Stimulated activated naive CD8-positive, alpha-beta T cell treated with anti-CD3 and anti-CD28 coated beads, Interleukin-15, Interleukin-2, amounts not matched to agents 100 ng/mL and 50 ng/mL, for 24 hours (primary cell): ENCODE data around the gene PIR.

Experiments
- H3K27ac Mint-ChIP-seq: one replicate; pipeline ENCODE4 v1.8.0; 2021; ENCODE audit warnings: mild to moderate bottlenecking, mixed read lengths
- H3K27me3 Mint-ChIP-seq: one replicate; pipeline ENCODE4 v1.8.0; 2021; ENCODE audit warnings: mixed read lengths
- H3K36me3 Mint-ChIP-seq: one replicate; pipeline ENCODE4 v1.8.0; 2021; ENCODE audit warnings: low read depth, mixed read lengths
- H3K4me1 Mint-ChIP-seq: one replicate; pipeline ENCODE4 v1.8.0; 2021; ENCODE audit warnings: low read depth, mixed read lengths
- H3K4me3 Mint-ChIP-seq: one replicate; pipeline ENCODE4 v1.8.0; 2021; ENCODE audit warnings: mild to moderate bottlenecking, mixed read lengths
- H3K9me3 Mint-ChIP-seq: one replicate; pipeline ENCODE4 v1.8.0; 2021; ENCODE audit warnings: mixed read lengths

The PIR gene

DNA sequence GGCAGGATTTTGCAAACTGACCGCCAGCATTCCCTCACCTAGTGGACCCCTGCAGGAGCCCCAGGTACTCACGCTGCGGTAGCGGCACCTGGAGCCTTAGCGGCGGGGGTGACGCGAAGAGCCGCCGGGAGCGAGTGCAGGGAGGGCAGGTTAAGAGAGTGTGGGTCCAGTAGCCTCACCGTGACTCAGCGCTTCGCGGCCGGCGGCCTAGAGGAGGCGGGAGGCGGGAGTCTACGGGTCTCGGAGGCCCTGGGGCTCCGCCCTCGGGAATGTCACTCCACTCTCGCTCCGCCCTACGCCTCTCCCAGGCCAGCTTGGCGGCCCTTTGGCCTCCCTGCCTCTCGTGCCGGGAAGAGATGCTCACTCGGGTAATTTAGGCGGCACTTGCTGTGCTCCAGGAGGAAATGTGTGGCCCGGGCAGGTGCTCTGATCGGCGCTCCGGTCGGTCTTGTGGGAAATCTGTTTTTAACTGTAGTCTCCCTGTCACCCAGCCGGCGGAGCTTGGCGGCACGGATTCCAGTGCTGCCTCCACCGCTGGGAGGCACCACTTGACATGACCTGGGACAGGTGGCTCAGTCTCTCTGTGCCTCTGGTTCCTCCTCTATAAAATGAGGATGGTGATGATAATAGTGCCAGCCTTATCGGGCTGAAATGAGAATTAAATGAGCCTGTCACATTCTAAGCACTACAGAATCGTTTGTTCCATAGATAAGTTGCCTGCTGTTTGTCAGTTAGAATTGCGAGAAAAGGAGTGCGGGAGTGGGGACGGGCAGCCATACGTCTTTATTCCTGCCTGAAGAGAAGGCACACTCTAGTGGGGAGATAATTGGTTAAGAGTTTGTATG lies at the start of gene PIR:
PIR (minus strand) TSS at position 216 of the 845 bp plus-strand sequence. CDS start 2,076 bp downstream, outside the sequence.
- no peaks in the 10 kb centered on the region for H3K9me3 Mint-ChIP-seq
- H3K4me3 Mint-ChIP-seq, result peak within 1 kb of the TSS; percentile 78
- H3K27me3 Mint-ChIP-seq, result peaks cover 10% of the 10 kb centered on the region
- peaks cover 5% of the 10 kb centered on the region for H3K4me1 Mint-ChIP-seq
- no peak within 1 kb of the TSS for H3K27ac Mint-ChIP-seq
- H3K36me3 Mint-ChIP-seq, result no peaks in the 10 kb centered on the region

GRCh38 chrX:15530318-15530717 lies 37.2 kb upstream of the PIR start:
- Mint-ChIP-seq H3K9me3 (no peaks in the 10 kb centered on the region), H3K4me3 (no peak overlapping the region), H3K4me1 (no peaks in the 10 kb centered on the region), H3K36me3 (no peaks in the 10 kb centered on the region), H3K27me3 (no peaks in the 10 kb centered on the region), H3K27ac (no peak overlapping the region)

DNA sequence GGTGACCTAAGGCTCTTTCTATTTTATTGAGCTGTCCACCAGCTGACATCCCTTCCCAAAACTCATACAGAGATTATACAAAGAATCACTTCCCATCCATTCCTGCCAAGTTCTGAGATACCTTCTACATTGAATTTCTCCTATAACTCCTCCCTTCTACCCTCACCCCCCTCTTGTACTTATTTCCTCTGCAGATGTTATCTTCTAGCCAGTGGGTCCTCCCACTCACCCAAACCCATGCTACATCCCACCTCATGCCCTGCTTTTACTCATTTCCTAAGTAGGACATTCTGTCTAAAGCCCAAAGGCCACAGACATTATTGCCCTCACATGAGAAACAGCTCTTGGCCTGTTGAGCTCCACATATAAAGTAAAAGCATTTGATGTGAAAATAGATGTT lies 36.0 kb upstream of the PIR start:
- Mint-ChIP-seq H3K4me1 (no peaks in the 10 kb centered on the region), H3K9me3 (no peaks in the 10 kb centered on the region), H3K27ac (no peak overlapping the region), H3K36me3 (no peaks in the 10 kb centered on the region), H3K4me3 (no peak overlapping the region), H3K27me3 (no peaks in the 10 kb centered on the region)

DNA sequence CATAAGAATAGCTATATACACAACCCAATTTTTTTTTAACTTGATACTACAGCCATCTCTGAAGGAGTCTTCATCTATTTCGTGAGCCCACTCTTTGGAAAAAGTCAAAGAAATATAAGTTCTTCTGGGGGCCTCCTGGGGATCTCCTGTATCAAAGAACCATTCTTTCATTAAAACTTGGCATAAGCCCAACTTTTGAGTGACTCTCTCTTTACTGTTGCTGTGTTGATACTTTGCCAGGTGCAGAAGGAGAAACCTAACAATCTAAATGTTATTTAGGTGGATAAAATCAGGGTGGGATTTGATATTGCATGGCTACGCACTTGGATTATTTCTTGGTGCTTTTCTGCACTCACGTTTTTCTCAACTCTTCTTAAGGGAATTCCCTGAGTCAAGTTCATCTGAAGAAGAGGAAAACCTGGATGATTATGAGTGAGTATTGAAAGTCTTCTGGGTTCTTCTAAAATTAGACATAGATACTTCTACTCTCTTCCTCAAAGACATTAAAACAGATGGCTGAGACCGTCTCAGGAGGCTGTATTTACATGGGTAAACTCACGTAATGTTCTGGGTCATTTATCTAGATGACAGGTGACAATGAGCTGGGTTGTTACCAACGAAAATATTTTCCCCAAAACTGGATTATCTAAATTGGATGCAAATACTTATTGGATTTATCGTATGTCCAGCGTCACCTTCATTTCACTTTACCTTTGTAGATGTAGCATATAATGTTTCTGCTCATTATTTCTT lies 32.7 kb upstream of the PIR start:
- H3K4me1 Mint-ChIP-seq, result no peaks in the 10 kb centered on the region
- H3K27ac Mint-ChIP-seq, result no peak overlapping the region
- no peaks in the 10 kb centered on the region for H3K36me3 Mint-ChIP-seq
- H3K27me3 Mint-ChIP-seq, result peaks cover 4% of the 10 kb centered on the region
- no peak overlapping the region for H3K4me3 Mint-ChIP-seq
- no peaks in the 10 kb centered on the region for H3K9me3 Mint-ChIP-seq

DNA sequence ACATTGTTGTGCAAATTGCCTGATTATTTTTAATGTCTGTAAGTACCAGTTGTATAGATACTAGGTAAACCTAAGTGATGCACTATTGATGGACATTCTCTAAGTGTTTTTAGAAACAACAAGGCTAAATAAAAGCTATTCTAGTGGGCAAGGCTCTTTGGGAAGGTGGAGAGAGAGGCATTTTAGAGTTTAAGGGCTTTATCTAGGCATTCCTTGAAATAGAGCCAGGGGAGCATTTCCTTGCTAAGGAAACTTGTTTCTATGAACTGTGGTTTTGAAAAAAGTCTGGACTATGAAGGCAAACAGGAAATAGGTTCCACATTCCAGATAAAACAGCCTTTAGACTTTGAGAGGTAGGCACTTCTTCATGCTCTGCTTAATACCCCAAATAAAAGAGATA lies 31.3 kb upstream of the PIR start:
- Mint-ChIP-seq H3K4me1 (no peaks in the 10 kb centered on the region), H3K4me3 (no peak overlapping the region), H3K27ac (no peak overlapping the region), H3K27me3 (peaks cover 4% of the 10 kb centered on the region), H3K9me3 (no peaks in the 10 kb centered on the region), H3K36me3 (no peaks in the 10 kb centered on the region)

GRCh38 chrX:15523088-15523487 lies 30.0 kb upstream of the PIR start:
- Mint-ChIP-seq H3K27ac (no peak overlapping the region), H3K36me3 (no peaks in the 10 kb centered on the region), H3K4me3 (no peak overlapping the region), H3K4me1 (no peaks in the 10 kb centered on the region), H3K27me3 (peaks cover 4% of the 10 kb centered on the region), H3K9me3 (no peaks in the 10 kb centered on the region)

- H3K4me1 Mint-ChIP-seq, result no peaks in the 10 kb centered on the region
- no peaks in the 10 kb centered on the region for H3K9me3 Mint-ChIP-seq
- H3K4me3 Mint-ChIP-seq, result no peak overlapping the region
- peaks cover 4% of the 10 kb centered on the region for H3K27me3 Mint-ChIP-seq
- no peak overlapping the region for H3K27ac Mint-ChIP-seq
- no peaks in the 10 kb centered on the region for H3K36me3 Mint-ChIP-seq
Observed at GRCh38 chrX:15522464-15522863, 29.3 kb upstream of the PIR start.

GRCh38 chrX:15515931-15516330 lies 22.8 kb upstream of the PIR start:
- H3K36me3 Mint-ChIP-seq, result no peaks in the 10 kb centered on the region
- H3K9me3 Mint-ChIP-seq, result no peaks in the 10 kb centered on the region
- H3K27me3 Mint-ChIP-seq, result no peaks in the 10 kb centered on the region
- no peaks in the 10 kb centered on the region for H3K4me1 Mint-ChIP-seq
- H3K27ac Mint-ChIP-seq, result no peak overlapping the region
- no peak overlapping the region for H3K4me3 Mint-ChIP-seq

GRCh38 chrX:15514279-15514678 lies 21.1 kb upstream of the PIR start:
- H3K4me3 Mint-ChIP-seq, result no peak overlapping the region
- no peaks in the 10 kb centered on the region for H3K36me3 Mint-ChIP-seq
- no peaks in the 10 kb centered on the region for H3K9me3 Mint-ChIP-seq
- H3K4me1 Mint-ChIP-seq, result no peaks in the 10 kb centered on the region
- no peaks in the 10 kb centered on the region for H3K27me3 Mint-ChIP-seq
- no peak overlapping the region for H3K27ac Mint-ChIP-seq

- no peaks in the 10 kb centered on the region for H3K9me3 Mint-ChIP-seq
- H3K27me3 Mint-ChIP-seq, result no peaks in the 10 kb centered on the region
- H3K36me3 Mint-ChIP-seq, result no peaks in the 10 kb centered on the region
- H3K4me1 Mint-ChIP-seq, result no peaks in the 10 kb centered on the region
- H3K4me3 Mint-ChIP-seq, result no peak overlapping the region
- H3K27ac Mint-ChIP-seq, result no peak overlapping the region
Observed at GRCh38 chrX:15512401-15512965, 19.4 kb upstream of the PIR start.

DNA sequence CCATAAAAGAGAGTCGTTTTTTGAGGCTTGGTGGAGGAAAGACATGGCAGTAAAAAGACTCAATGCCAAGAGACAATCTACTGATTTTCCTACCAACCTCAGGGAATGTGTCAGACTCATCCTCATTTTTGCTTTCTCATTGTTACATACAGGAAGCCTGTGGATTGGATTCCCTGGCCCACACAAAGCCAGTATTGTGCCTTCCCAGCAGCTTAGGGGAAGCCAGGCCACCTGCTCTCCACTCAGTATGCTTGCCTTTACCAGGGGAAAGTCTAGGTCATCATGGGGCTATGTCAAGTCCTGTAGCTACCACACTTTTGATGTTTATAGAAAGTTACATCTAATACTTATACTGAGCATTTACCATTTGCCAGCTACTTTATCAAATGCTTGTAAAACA lies 18.4 kb upstream of the PIR start:
- no peaks in the 10 kb centered on the region for H3K36me3 Mint-ChIP-seq
- H3K9me3 Mint-ChIP-seq, result no peaks in the 10 kb centered on the region
- no peaks in the 10 kb centered on the region for H3K27me3 Mint-ChIP-seq
- H3K27ac Mint-ChIP-seq, result no peak overlapping the region
- H3K4me1 Mint-ChIP-seq, result no peaks in the 10 kb centered on the region
- no peak overlapping the region for H3K4me3 Mint-ChIP-seq

DNA sequence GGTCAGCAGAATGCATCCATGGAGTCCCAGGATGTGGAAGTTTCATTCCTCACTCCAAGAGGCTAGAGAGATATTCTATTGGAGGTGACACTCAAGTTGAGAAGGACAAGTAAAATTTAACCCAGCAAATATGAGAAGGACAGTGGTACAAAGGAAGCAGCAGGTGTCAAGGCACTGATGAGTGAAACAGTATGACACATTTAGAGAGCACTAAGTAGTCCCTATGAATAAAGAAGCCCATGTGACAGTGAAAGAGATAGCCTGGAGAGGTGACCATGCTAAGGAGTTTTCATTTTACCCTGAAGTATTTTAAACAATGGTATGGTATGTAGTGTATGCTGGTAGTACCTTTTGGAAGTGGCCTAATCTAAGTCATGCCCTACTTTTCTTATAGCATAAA lies 16.7 kb upstream of the PIR start:
- Mint-ChIP-seq H3K4me3 (no peak overlapping the region), H3K4me1 (no peaks in the 10 kb centered on the region), H3K36me3 (no peaks in the 10 kb centered on the region), H3K27ac (no peak overlapping the region), H3K27me3 (no peaks in the 10 kb centered on the region), H3K9me3 (no peaks in the 10 kb centered on the region)

DNA sequence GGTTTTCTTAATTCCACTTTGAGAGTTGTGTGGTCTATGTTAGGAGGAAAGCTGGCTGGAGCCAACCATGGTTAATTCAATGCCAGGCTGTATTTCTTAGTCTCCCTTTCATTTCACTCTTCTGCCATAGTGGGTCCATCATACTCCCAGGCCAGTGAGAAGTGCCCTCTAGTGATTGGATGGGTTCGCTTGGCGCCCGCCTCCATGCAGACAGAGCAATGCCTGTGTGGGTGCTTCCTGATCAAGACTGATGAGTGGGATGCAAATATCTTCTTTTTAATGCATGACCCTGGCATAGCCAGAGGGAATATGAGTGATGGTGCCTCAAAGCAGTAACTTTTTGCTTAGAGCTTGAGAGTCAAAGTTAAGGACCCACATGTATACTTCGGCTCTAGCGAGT lies 13.9 kb upstream of the PIR start:
- H3K27ac Mint-ChIP-seq, result no peak overlapping the region
- no peaks in the 10 kb centered on the region for H3K27me3 Mint-ChIP-seq
- H3K36me3 Mint-ChIP-seq, result no peaks in the 10 kb centered on the region
- no peaks in the 10 kb centered on the region for H3K9me3 Mint-ChIP-seq
- H3K4me3 Mint-ChIP-seq, result no peak overlapping the region
- H3K4me1 Mint-ChIP-seq, result no peaks in the 10 kb centered on the region

GRCh38 chrX:15505101-15505500 lies 12.0 kb upstream of the PIR start:
- H3K4me1 Mint-ChIP-seq, result no peaks in the 10 kb centered on the region
- H3K27me3 Mint-ChIP-seq, result peaks cover 4% of the 10 kb centered on the region
- no peaks in the 10 kb centered on the region for H3K36me3 Mint-ChIP-seq
- H3K27ac Mint-ChIP-seq, result no peak overlapping the region
- H3K9me3 Mint-ChIP-seq, result no peaks in the 10 kb centered on the region
- no peak overlapping the region for H3K4me3 Mint-ChIP-seq

DNA sequence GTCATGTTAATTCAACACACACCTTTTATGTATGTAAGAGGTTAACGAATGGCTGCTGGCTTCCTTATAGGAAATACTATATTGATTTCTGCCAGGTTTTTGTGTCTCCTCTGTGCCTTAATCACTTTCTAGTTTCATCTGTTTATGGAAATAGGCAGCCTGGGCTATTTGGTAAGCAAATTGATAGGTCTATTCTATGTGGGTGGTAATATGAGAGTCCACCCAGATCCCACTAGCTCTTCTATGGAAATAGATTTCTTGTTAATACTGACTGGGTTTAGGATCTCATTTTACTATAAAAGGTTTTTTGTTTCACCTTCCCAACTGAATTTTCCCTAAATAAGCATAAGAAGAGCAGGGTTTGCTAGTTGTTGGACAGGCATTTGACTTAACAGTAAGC lies 11.5 kb upstream of the PIR start:
- Mint-ChIP-seq H3K4me3 (no peak overlapping the region), H3K9me3 (no peaks in the 10 kb centered on the region), H3K36me3 (no peaks in the 10 kb centered on the region), H3K27me3 (peaks cover 4% of the 10 kb centered on the region), H3K27ac (no peak overlapping the region), H3K4me1 (no peaks in the 10 kb centered on the region)
